ENCODE results near the gene GPRC5D.

GRCh38 chr12:12983420-12984035 lies 31.6 kb upstream of the GPRC5D start:
- TF ChIP-seq POLR2AphosphoS5 (IDR thresholded peaks at IDR 0.05; ENCODE audit: low read depth, low read length), result no peak
- TF ChIP-seq POLR2A (IDR thresholded peaks at IDR 0.05; ENCODE audit: low read depth, low read length), result no peak
- TF ChIP-seq TAF1 (IDR thresholded peaks at IDR 0.05; ENCODE audit: borderline replicate concordance, low read depth, low read length), result no peak
